ENCODE data around the gene XPO5.

The XPO5 gene

DNA sequence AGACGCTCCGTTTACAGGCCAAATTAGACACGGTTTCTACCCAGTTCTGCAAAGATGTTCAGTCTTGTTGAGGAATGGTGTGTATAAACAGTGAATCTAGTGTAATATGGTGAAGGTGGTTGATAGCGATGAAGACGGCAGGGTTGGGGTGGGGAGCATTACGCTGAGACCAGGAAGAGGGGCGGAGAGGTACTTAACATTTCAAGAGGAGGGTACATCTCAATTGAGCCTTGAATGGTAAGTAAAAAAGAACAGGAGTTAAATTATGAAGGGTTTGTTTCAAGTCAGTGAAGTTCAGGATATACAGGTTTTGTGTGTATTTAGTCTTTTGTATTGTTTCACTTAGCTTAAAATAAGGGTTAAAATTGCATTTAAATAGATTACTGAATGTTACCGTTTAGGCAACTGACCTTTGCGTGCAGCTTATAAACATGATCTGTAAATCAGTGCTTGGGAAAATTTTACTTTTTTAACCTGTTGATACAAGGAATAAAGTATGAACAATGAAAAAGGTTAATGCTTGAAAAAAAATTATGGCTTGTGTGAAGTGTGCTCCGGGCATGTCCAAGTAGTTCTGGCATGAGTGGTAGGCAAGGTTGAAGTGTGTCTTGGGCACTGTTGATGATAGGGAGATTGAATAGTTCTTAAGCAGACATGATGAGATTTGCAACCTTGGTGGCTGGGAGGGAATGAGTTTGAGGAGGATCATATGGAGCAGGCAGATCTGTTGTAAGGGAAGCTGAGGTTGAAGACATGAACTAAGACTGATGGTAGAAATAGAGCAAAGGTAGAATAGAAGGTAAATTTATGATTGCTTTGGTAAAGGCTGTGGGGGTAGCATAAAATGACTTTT is 58.1 kb downstream of the XPO5 start:
- no peak for DNase-seq

DNA sequence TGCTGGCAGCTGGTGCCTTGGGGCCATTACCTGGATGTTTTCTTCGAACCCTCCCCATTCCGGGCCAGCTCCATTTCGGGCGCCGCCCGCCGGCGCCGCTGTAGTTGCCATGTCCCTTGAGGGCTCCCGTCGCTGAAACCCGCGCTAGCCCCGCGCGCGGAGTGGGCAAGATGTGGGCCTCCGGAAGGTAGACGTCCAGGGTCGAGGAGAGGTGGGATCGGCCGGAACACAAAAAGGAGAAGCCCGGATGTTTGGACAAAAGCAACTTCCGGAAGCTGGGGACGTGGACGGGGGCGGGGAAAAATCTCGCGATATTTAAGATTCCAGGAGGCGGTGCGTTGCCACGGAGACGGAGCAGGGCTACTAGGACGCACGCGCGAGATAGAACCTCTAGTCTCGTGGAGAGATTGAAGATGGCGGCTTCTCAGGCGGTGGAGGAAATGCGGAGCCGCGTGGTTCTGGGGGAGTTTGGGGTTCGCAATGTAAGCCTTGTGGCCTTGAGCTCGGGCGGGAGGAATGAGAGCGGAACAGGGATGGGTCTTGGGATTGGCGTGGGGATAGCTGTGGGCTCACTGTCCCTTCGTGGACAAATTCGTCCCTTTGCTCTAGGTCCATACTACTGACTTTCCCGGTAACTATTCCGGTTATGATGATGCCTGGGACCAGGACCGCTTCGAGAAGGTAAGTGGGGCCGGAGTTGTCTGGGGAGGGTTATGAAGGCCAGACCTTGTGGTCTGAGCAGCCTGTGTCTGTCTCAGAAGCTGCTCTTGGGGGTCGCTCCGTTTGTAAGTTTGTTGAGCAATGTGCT is 58.9 kb downstream of the XPO5 start, which contains the start of the genes POLR1C and YIPF3:
POLR1C (plus strand) TSS at position 393 of the 808 bp plus-strand sequence; CDS start at position 414, 21 bp downstream.
YIPF3 (minus strand) TSS at position 230 of the 808 bp plus-strand sequence; CDS start at position 111, 119 bp downstream.
- peak; percentile 74 to 99 (median 96) for DNase-seq

DNA sequence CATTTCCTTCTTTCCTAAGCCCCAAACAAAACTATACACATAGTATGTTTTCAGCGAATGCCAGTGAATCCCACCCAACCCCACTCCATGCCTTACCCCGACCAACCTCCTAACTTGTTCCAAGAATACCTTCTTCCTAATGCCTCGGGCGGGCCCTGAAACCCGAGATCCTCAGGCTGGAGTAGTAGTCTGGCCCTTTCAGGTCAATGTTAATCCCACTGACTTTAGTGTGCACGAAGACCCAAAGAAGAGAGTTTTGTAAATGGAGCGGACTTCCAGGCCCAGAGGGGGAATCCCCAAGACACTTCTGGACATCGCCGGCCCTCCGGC is 59.5 kb downstream of the XPO5 start:
- DNase-seq, result no peak

DNA sequence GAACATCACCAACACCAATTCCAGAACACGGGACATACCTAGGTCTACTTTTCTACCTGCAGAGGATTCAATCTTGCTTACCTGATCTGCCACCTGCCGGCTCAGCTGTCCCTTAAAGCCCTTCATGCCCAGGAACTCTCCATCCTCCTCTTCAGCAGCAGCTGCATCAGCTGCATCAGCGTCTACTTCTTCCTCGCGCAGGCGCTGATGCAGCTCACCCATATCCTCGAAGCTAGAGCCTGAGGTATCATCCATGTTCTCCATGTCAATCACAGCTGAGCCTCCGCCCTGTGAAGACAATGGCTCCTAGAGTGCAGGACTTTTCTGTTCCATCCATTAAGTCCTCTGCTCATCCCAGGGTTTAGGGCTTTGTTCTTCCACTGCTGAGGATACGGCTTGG is 60.0 kb downstream of the XPO5 start:
- no peak for DNase-seq

DNA sequence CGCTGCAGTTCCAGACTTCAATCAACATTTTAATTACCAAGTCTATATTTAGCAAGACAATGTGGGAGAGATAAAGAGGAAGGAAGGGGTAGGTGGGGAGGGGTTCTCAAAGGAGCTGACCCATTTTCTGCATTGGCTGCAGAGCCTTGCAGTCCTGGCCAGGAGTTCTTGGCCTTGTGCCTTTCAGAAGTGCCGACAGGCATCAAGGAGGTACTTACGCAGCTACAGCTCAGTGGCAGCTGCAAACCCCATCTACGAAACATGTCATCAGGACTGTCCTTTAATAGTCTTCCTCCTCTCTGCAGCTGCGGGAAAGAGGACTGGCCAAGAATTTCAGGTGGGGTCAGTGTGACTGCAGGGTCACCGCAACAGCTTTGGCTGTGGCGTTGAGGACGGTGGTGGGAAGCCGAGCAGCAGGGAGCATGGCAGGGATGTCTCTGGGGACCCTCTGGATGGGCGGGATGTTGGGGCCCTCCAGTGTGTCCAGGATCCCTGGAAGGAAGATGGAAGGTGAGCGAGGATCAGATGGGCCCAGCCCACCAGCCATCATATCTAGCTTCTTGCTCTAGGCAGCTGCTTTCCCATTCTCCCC is 63.9 kb downstream of the XPO5 start:
- peak in 1 of 58 donors; percentile 12 for DNase-seq

DNA sequence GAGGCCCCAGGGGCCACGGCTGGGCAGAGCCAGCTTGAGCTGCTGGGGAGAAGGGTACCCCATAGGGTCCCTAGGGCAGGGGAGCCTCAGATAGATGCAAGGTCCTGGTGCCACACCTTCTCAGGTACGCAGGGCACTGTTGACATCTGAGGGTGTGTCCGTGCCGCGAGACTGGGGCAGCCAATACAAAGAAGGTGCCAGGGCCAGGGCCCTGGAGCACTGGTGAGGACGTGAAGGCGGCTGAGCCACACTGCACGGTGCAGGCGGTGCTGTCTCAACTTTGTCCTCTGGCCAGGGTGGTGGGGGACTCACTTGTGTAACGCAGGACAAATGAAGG is 65.0 kb downstream of the XPO5 start:
- DNase-seq, result no peak

DNA sequence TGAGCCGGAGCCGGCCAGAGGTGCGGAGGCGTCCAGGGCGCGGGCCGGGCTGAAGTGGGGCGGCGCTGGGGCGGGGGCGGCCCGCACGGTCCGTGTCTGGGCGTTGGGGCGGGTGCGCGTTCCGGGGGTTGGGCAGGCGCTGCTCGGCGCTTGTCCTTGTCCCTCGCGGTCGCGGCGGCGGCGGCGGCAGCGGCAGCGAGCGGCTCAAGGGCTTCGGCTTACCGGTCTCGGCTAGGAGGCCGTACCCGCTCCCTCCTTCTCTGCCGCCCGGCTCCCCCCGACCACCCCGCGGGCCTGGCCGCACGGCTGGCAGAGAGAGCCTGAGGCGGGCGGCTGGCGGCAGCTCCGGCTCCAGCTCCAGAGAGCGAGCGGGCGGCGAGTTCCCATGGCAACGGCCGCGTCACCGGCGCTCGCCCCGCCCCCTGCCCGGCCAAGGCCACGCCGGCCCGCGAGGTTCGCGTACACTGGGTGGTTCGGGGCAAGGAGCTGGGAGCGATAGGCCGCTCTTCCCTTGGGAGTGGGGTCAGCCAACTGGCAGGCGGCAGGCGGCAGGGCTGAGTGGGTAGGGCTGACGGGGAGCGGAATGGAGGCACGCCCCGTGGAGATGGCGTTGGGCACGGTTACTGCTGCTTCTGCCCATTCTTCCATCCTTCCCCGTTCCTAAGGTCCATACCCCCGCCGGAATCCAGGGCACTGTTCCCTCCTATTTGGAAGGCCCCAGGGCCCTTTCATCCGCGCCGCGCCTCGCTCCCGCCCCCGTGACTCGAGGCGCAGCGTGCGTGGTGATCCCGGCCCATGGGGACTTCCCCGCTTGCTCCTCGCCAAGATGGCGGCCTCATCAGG is 65.6 kb downstream of the XPO5 start, which contains the start of gene LRRC73:
LRRC73 (minus strand) TSS at position 363 of the 843 bp plus-strand sequence. CDS start 561 bp downstream, outside the sequence.
- DNase-seq, result peak in 56 of 58 donors; percentile 18 to 92 (median 75)

DNA sequence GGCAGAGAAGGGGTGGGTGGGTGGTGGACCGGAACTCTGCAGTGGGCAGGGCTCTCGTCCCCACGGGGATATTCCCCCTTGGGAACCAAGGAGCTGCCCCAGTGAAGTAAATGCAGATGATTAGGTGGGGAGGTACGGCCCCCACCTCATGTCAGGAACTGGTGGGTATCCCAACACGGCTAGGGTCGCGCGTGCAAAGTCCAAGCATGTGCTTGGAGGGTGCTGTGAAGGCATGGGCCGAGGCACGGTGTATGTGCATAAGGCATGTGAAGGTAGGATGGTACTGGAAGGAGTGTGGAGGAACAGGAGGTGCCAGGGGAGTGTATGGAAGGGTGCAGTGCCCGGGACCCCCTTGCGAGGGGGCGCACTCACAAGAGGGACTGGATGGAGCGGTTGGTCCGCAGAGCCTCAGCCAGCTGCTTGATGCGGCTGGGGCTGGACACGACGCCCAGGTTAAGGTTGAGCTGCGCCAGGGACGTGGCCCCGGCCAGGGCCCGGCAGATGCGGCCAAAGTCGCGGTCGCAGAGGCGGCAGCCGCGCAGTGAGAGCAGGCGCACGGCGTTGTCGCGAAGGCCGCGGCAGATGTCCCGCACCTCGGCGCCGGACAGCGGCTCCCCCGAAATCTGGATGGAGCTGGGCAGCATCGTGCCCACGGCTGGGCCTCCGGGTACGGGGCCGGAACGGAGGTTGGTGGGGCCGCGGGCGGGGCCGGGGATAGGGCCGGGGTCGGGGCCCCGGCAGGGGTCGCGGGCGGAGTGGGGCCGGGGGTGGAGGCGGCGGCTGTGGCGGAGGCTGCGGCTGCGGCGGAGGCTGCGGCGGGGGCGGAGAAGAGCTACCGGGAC is 66.5 kb downstream of the XPO5 start:
- DNase-seq, result no peak

DNA sequence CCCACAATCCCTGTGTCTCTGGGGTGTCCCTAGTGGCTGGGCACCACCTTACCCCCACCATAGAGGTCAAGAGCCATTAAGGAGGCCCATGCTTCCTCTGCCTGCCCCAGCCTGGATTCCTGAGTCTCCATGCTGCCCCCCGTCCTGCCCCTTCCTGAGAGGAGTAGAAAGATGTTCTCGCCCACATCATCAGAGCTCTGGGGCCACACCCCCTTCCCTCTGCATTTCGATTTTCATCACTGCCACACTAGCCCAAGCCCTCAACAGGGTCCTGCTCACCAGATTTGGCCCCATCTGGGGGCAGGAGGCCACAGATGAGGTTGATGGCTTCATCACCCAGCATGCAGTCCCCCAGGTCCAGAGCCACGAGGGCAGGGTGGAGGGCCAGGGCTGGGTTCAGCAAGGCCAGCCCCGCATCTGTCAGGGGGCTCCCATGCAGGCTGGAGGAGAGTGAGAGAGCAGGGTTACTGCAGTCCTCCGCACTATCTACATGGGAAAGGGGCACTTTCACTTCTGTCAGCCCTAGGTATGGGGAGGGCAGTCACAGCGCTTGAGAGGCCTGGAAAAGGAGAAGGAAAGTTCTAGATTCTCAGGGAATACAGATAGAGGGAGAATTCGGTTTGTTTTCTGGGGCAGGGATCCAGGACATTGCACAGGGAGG is 67.2 kb downstream of the XPO5 start:
- DNase-seq, result peak in 1 of 58 donors; percentile 11

DNA sequence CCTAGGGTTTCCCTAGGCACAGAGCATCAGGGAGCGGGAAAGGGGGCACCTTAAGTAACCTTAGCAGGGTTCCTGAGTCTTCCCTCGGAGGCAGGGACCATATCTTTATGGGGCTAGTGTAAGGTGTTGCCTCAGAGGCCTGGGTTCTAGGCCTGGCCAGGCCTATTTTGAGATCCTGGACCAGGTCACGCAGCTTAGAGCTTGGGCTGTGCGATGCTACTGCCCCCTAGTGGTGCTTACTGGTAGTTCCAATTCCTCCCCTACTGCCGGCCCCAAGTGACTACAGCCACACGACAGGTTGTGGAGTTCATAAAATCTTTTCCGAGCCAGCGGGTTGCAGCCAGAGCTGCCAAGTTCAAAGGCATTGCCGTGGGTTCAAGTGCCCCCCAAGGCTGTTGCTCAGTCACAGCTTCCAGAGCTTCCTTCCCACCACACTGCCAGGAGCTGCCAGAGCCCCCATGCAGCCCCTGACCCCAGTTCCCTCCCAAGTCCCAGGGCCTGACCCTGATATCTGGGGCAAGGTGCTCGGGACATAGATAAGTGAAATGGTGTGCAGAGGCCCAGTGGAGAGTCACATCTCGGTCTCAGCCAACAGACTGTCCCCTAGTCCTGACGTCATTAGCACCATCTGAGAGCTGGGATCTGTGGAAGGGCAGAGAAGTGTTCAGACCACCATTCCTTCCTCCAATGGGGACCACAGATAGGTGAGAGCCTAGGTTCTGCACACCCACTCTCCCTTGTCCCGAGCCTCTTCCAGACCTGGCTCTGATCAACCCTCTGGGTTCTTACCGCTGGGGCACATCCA is 69.0 kb downstream of the XPO5 start:
- DNase-seq, result peak in 53 of 58 donors; percentile 22 to 83 (median 61)

DNA sequence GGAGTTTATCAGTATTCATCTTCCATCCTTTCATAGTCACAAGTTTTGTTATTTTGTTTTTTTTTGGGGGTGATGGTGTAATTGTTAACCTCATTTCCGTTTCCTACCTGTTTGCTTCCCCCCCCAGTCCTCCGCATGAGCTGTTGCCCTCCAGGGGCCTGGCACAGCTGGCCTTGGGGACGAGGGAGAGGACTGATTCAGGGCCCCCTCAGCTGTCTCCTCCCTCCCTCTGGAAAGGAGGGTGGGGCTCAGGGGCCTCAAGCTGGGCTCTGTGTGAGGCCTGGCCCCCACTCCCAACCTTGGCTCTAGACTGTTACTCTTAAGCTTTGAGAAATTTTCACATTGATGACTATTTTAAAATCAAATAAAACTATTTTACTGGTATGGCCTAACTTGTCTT is 69.7 kb downstream of the XPO5 start:
- DNase-seq, result no peak

DNA sequence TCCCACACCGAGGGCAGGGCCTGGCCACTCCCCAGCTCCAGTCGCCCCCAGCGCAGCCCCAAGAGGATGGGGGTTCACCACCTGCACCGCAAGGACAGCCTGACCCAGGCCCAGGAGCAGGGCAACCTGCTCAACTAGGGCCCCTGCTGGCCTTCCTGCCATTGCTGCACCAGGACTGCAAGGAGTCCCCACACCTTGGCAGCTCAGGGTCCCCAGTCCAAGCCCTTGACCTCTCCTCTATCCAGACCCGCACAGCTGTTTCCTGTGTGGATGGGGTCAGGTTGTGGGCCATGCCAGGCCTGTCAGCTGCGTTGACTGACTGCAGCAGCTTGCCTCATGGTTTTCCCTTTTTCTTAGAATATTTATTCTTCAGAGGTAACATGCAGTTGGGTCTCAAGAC is 70.1 kb downstream of the XPO5 start:
- no peak for DNase-seq

DNA sequence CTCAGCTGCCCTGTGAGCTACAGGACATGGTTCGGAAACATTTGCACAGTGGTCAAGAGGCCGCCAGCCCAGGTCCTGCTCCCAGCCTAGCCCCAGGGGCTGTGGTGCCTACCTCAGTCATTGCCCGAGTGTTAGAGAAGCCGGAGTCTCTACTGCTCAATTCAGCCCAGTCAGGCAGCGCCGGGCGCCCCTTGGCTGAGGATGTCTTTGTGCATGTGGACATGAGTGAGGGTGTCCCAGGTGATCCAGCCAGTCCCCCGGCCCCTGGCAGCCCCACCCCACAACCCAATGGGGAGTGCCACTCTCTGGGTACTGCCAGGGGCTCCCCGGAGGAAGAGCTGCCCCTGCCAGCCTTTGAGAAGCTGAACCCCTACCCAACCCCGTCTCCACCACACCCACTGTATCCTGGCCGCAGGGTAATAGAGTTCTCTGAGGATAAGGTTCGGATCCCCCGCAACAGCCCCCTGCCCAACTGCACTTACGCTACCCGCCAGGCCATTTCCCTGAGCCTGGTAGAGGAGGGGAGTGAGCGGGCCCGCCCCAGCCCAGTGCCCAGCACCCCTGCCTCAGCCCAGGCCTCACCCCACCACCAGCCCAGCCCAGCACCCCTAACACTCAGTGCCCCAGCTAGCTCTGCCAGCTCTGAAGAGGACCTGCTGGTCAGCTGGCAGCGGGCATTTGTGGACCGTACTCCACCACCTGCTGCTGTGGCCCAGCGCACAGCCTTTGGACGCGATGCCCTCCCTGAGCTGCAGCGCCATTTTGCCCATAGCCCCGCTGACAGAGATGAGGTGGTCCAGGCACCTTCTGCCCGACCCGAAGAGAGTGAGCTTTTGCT is 70.9 kb downstream of the XPO5 start:
- DNase-seq, result no peak

DNA sequence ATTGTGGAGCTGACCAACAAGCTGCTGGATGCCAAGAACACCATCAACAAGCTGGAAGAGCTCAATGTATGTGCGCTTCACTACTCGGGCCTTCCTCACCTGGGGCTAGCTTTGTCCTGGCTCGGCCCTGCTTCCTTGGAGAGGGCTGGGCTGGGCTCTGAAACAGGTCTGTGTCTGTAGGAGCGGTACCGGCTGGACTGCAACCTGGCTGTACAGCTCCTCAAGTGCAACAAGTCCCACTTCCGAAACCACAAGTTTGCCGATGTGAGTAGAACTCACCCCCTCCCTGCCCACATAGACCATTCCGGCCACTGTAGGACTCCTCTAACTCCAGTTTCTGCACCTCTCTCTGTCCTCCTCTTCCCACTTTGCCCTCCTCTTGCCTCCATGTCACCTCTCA is 72.4 kb downstream of the XPO5 start:
- no peak for DNase-seq

DNA sequence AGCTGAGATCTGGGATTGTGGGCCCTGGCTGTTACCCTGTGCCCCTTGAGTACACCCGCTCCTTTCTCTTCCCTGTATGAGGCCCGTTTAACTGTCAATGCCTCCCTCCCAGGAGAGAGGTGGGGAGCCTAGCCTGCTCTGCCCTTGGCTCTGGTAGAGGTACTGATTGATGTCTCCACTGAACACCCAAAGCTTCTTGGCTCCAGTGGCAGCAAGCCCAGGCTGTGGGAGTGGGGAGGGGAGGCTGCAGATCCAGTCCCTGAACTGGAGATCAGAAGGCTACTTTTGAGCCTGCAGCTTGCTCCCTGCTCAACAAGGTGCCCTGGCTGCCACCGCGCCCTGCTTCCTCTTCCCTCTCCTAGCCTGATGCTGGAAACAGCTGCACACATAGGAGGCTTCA is 73.2 kb downstream of the XPO5 start:
- peak in 1 of 58 donors; percentile 22 for DNase-seq

DNA sequence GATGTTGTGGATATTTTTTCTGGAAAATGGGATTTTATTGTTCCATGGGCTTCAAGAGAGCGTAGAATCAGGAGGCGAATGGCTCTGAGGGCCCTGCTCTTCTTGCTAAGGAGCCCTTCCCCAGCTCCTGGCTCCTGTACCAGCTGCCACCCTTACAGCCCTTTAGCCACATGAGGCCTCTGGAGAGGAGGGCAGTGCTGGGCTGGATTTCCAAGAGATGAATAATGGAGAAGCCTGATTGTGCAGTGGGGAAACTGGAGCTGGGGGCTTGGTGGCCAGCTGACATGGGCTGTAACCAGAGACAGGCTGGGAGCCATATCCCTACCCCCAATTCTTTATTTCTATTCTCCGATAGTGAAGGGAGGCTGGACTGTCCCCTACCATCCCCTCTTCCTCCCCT is 74.9 kb downstream of the XPO5 start:
- no peak for DNase-seq

DNA sequence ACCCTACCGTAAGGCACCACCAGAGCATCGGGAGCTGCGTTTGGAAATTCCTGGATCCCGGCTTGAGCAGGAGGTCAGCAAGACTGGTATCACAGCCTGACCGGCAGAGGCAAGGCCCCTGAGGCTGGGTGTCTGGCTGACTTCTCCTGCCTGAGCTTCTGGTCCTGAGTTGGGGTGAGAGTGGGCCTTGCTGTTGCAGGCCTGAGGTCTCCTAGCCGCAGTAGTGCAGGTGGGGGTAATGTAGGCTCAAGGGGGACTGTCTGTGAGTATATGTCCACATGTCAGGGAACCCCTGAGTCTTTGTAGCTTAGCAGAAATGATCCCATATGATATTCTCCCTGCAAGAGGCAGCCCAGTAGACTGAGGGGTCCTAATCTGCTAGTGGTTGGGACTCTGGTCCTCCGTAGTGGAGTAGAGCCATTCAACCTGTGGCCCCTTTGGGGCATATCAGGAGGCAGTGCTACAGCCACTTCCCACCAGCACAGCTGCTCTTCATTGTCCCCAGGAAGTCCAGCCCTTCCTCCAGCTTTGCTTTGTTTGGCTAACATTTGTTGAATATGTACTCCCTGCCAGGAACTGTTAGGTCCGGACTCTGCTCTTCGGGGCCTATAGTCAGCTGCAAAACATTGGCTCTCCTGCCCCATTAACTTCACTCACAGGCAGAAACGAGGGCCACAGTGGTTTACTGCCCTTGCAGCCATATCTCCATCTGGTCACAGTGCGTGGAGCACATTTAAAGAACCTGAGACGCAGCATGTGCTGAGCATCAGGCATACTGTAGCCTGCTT is 76.6 kb downstream of the XPO5 start:
- no peak for DNase-seq
